ENCODE results near the gene SLC4A1AP. TPM values are rescaled to one million over a fixed set of nuclear protein-coding genes. Genes with fewer than 3 reads are reported as not detected.
"Not testable (repeated sequence)": the region's sequence is repeated elsewhere in the genome, so short reads cannot be mapped to it uniquely, and the experiment has no call there.

Gene SLC4A1AP
- total RNA-seq, 1 donor = 27.9 TPM

GRCh38 chr2:27621524-27621923 is 42.2 kb upstream of the SLC4A1AP start:
- no peak overlapping the region for H3K27ac ChIP-seq (ENCODE audit: low read depth, low read length)
- TF ChIP-seq CTCF (IDR thresholded peaks at IDR 0.05; ENCODE audit: extremely low read depth, low read depth, low read length) = peak; percentile 11
- H3K4me3 ChIP-seq (ENCODE audit: insufficient read depth, low read length) = no peak overlapping the region

GRCh38 chr2:27622921-27623384 is 40.7 kb upstream of the SLC4A1AP start:
- Histone ChIP-seq H3K4me3 (ENCODE audit: insufficient read depth, low read length) (no peak overlapping the region), H3K79me2 (ENCODE audit: insufficient read depth, low read length) (no peaks in the 10 kb centered on the region), H3K4me1 (ENCODE audit: insufficient read depth, low read length) (peaks cover 29% of the 10 kb centered on the region), H3K36me3 (ENCODE audit: insufficient read depth, low read length) (peaks cover 25% of the 10 kb centered on the region), H4K20me1 (ENCODE audit: insufficient read depth, low read length) (no peaks in the 10 kb centered on the region), H3K4me2 (ENCODE audit: insufficient read depth, low read length) (peak overlapping the region; percentile 36), H3K27me3 (ENCODE audit: insufficient read depth, low read length) (no peaks in the 10 kb centered on the region), H2AFZ (ENCODE audit: low read length) (no peak overlapping the region), H3K9me3 (ENCODE audit: low read depth, low read length) (no peaks in the 10 kb centered on the region), H3K27ac (ENCODE audit: low read depth, low read length) (peak overlapping the region; percentile 35)
- TF ChIP-seq CTCF (IDR thresholded peaks at IDR 0.05; ENCODE audit: extremely low read depth, low read depth, low read length) = no peak
- peak; percentile 90 for DNase-seq (ENCODE audit: insufficient read length, low spot score, missing footprints)

More at GRCh38 chr2:27621524-27621923, 42.2 kb upstream of the SLC4A1AP start:
- Histone ChIP-seq H3K9me3 (ENCODE audit: low read depth, low read length) (no peaks in the 10 kb centered on the region), H3K36me3 (ENCODE audit: insufficient read depth, low read length) (peaks cover 38% of the 10 kb centered on the region), H2AFZ (ENCODE audit: low read length) (no peak overlapping the region), H3K79me2 (ENCODE audit: insufficient read depth, low read length) (no peaks in the 10 kb centered on the region), H4K20me1 (ENCODE audit: insufficient read depth, low read length) (no peaks in the 10 kb centered on the region), H3K27me3 (ENCODE audit: insufficient read depth, low read length) (no peaks in the 10 kb centered on the region), H3K4me2 (ENCODE audit: insufficient read depth, low read length) (no peak overlapping the region), H3K4me1 (ENCODE audit: insufficient read depth, low read length) (peaks cover 21% of the 10 kb centered on the region)
- DNase-seq (ENCODE audit: insufficient read length, low spot score, missing footprints) = no peak

GRCh38 chr2:27624943-27625342 is 38.7 kb upstream of the SLC4A1AP start:
- TF ChIP-seq CTCF (IDR thresholded peaks at IDR 0.05; ENCODE audit: extremely low read depth, low read depth, low read length) = no peak
- H2AFZ ChIP-seq (ENCODE audit: low read length) = no peak overlapping the region
- H3K79me2 ChIP-seq (ENCODE audit: insufficient read depth, low read length) = peaks cover 13% of the 10 kb centered on the region
- H3K36me3 ChIP-seq (ENCODE audit: insufficient read depth, low read length) = peaks cover 13% of the 10 kb centered on the region
- H3K4me1 ChIP-seq (ENCODE audit: insufficient read depth, low read length) = peaks cover 39% of the 10 kb centered on the region
- no peaks in the 10 kb centered on the region for H3K27me3 ChIP-seq (ENCODE audit: insufficient read depth, low read length)
- H4K20me1 ChIP-seq (ENCODE audit: insufficient read depth, low read length) = no peaks in the 10 kb centered on the region
- no peak overlapping the region for H3K4me2 ChIP-seq (ENCODE audit: insufficient read depth, low read length)
- H3K27ac ChIP-seq (ENCODE audit: low read depth, low read length) = no peak overlapping the region
- H3K9me3 ChIP-seq (ENCODE audit: low read depth, low read length) = no peaks in the 10 kb centered on the region
- no peak for DNase-seq (ENCODE audit: insufficient read length, low spot score, missing footprints)
- H3K4me3 ChIP-seq (ENCODE audit: insufficient read depth, low read length) = no peak overlapping the region

- H3K27ac ChIP-seq (ENCODE audit: low read depth, low read length) = peak overlapping the region; percentile 89
- DNase-seq (ENCODE audit: insufficient read length, low spot score, missing footprints); H4K20me1 ChIP-seq (ENCODE audit: insufficient read depth, low read length); H3K36me3 ChIP-seq (ENCODE audit: insufficient read depth, low read length); H3K9me3 ChIP-seq (ENCODE audit: low read depth, low read length); H3K4me2 ChIP-seq (ENCODE audit: insufficient read depth, low read length); H3K27me3 ChIP-seq (ENCODE audit: insufficient read depth, low read length); H3K4me3 ChIP-seq (ENCODE audit: insufficient read depth, low read length); H2AFZ ChIP-seq (ENCODE audit: low read length): not testable (repeated sequence)
- H3K4me1 ChIP-seq (ENCODE audit: insufficient read depth, low read length) = peaks cover 39% of the 10 kb centered on the region
- peaks cover 23% of the 10 kb centered on the region for H3K79me2 ChIP-seq (ENCODE audit: insufficient read depth, low read length)
These were observed 37.4 kb upstream of the SLC4A1AP start for GRCh38 chr2:27626323-27626722.

GRCh38 chr2:27626921-27627320 is 36.8 kb upstream of the SLC4A1AP start:
- not testable (repeated sequence) for H4K20me1 ChIP-seq (ENCODE audit: insufficient read depth, low read length); H3K27me3 ChIP-seq (ENCODE audit: insufficient read depth, low read length); H2AFZ ChIP-seq (ENCODE audit: low read length); H3K9me3 ChIP-seq (ENCODE audit: low read depth, low read length); H3K4me2 ChIP-seq (ENCODE audit: insufficient read depth, low read length); DNase-seq (ENCODE audit: insufficient read length, low spot score, missing footprints); H3K4me3 ChIP-seq (ENCODE audit: insufficient read depth, low read length)
- H3K4me1 ChIP-seq (ENCODE audit: insufficient read depth, low read length) = peaks cover 38% of the 10 kb centered on the region
- H3K27ac ChIP-seq (ENCODE audit: low read depth, low read length) = peak overlapping the region; percentile 89
- H3K36me3 ChIP-seq (ENCODE audit: insufficient read depth, low read length) = peaks cover 13% of the 10 kb centered on the region
- H3K79me2 ChIP-seq (ENCODE audit: insufficient read depth, low read length) = peaks cover 28% of the 10 kb centered on the region
